H1 (cell line): ENCODE measurements around the gene STAT4. TPM values are rescaled to one million over a fixed set of nuclear protein-coding genes. Genes with fewer than 3 reads are reported as not detected.

ENCODE experiments used
- CTCF ChIA-PET: fragments of 300-600 bp; sonication (Branson Sonifier 250); formaldehyde crosslinking; loops from one replicate; lab custom pipeline; 2021; ENCODE audit not compliant: partially characterized antibody; lab: Charles Lee
- POLR2A ChIA-PET: fragments of 300-600 bp; sonication (Branson Sonifier 250); formaldehyde crosslinking; loops from one replicate; lab custom pipeline; 2021; ENCODE audit warnings: inconsistent platforms; ENCODE audit not compliant: partially characterized antibody; lab: Charles Lee
- DNase-seq, 2 experiments: peaks; one replicate each; pipeline versions ENCODE4 v3.0.0 to v3.0.0-alpha.2; 2010 to 2022; ENCODE audit warnings: low spot score in 2 of 2, low read depth in 1 of 2, mixed read lengths in 1 of 2
- FAIRE-seq: peaks from 2 replicates; lab custom pipeline; 2011; peaks lifted over from hg19 to GRCh38; lab: Jason Lieb, UNC
- H2AFZ ChIP-seq: 2 replicates; pipeline ENCODE4 v1.8.1; 2012; ENCODE audit warnings: low read length, inconsistent platforms
- H2AK5ac ChIP-seq: 2 replicates; pipeline ENCODE4 v1.6.1; 2013; ENCODE audit warnings: low read depth, low read length
- H2BK120ac ChIP-seq: replicated peaks from 2 replicates; pipeline ENCODE3; 2013; ENCODE audit warnings: low read depth, low read length, inconsistent platforms
- H2BK12ac ChIP-seq: 2 replicates; pipeline ENCODE4 v1.6.1; 2013; ENCODE audit warnings: low read depth, low read length
- H2BK15ac ChIP-seq: 2 replicates; pipeline ENCODE4 v1.6.1; 2013; ENCODE audit warnings: low read length
- H2BK20ac ChIP-seq: 2 replicates; pipeline ENCODE4 v1.6.1; 2013; ENCODE audit warnings: low read length
- H2BK5ac ChIP-seq: 2 replicates; pipeline ENCODE4 v1.6.1; 2013; ENCODE audit warnings: low read depth, low read length
- H3K14ac ChIP-seq: 2 replicates; pipeline ENCODE4 v1.6.1; 2013; ENCODE audit warnings: inconsistent platforms; ENCODE audit not compliant: insufficient read length
- H3K18ac ChIP-seq: 2 replicates; pipeline ENCODE4 v1.6.1; 2013; ENCODE audit warnings: low read length; ENCODE audit errors: extremely low read depth
- H3K23ac ChIP-seq: 2 replicates; pipeline ENCODE4 v1.6.1; 2013; ENCODE audit warnings: inconsistent platforms; ENCODE audit not compliant: insufficient read length
- H3K23me2 ChIP-seq: 2 replicates; pipeline ENCODE4 v1.6.1; 2013; ENCODE audit warnings: low read depth, low read length
- H3K27ac ChIP-seq: 2 replicates; pipeline ENCODE4 v1.6.1; 2011; ENCODE audit warnings: low read depth, low read length, inconsistent platforms
- H3K27me3 ChIP-seq, 4 experiments: replicated peaks in 1 of 4; 1 replicate in 1 of 4; 2 replicates in 3 of 4; pipeline versions ENCODE4 v1.6.1 to v1.8.1; 2011 to 2013; ENCODE audit warnings: low read length in 3 of 4, mild to moderate bottlenecking in 3 of 4, inconsistent platforms in 2 of 4, mixed read lengths in 2 of 4, moderate library complexity in 1 of 4; ENCODE audit not compliant: control insufficient read depth in 3 of 4, insufficient read depth in 3 of 4; ENCODE audit errors: extremely low read depth in 1 of 4
- H3K36me3 ChIP-seq, 4 experiments: 2 replicates each; pipeline versions ENCODE4 v1.6.1 to v1.8.1; 2011 to 2013; ENCODE audit warnings: mild to moderate bottlenecking in 4 of 4, low read length in 3 of 4, moderate library complexity in 2 of 4, control low read depth in 1 of 4, inconsistent platforms in 1 of 4; ENCODE audit not compliant: insufficient read depth in 4 of 4, control insufficient read depth in 2 of 4
- H3K4ac ChIP-seq: replicated peaks from 2 replicates; pipeline ENCODE3; 2013; ENCODE audit warnings: low read length, low read depth, mixed read lengths, inconsistent platforms; ENCODE audit not compliant: insufficient read length
- H3K4me1 ChIP-seq, 4 experiments: replicated peaks in 1 of 4; 1 replicate in 1 of 4; 2 replicates in 3 of 4; pipeline versions ENCODE4 v1.6.1 to v1.8.1; 2011 to 2013; ENCODE audit warnings: low read length in 3 of 4, inconsistent platforms in 2 of 4, mixed read lengths in 1 of 4; ENCODE audit not compliant: insufficient read depth in 4 of 4, control insufficient read depth in 3 of 4
- H3K4me2 ChIP-seq, 2 experiments: 2 replicates each; pipeline versions ENCODE4 v1.6.1 to v1.8.1; 2011 to 2013; ENCODE audit warnings: low read depth in 2 of 2, low read length in 2 of 2, control low read depth in 1 of 2, inconsistent platforms in 1 of 2, mild to moderate bottlenecking in 1 of 2; ENCODE audit not compliant: insufficient read depth in 1 of 2
- H3K4me3 ChIP-seq, 4 experiments: fragments of 200-600, 300-600 bp in 1 of 4; sonication (generic), shearing (Covaris generic), sonication (Bioruptor Twin) in 1 of 4; 2 replicates each; pipeline versions ENCODE4 v1.5.1 to v1.8.1; 2011 to 2016; ENCODE audit warnings: low read length in 4 of 4, low read depth in 3 of 4, control low read depth in 2 of 4, inconsistent platforms in 2 of 4, mild to moderate bottlenecking in 2 of 4, mixed read lengths in 1 of 4, moderate library complexity in 1 of 4; ENCODE audit not compliant: insufficient read depth in 2 of 4; ENCODE audit errors: extremely low read depth in 1 of 4
- H3K56ac ChIP-seq: replicated peaks from 2 replicates; pipeline ENCODE3; 2013; ENCODE audit warnings: low read depth, mild to moderate bottlenecking, mixed read lengths, low read length, inconsistent platforms; ENCODE audit not compliant: insufficient read length
- H3K79me1 ChIP-seq: 2 replicates; pipeline ENCODE4 v1.6.1; 2013; ENCODE audit warnings: low read depth, low read length, control low read depth
- H3K79me2 ChIP-seq, 2 experiments: 2 replicates each; pipeline versions ENCODE4 v1.6.1 to v1.8.1; 2012 to 2013; ENCODE audit warnings: low read length in 2 of 2, mild to moderate bottlenecking in 2 of 2, inconsistent platforms in 1 of 2; ENCODE audit not compliant: insufficient read depth in 2 of 2, control insufficient read depth in 1 of 2
- H3K9ac ChIP-seq, 4 experiments: replicated peaks in 1 of 4; 1 replicate in 1 of 4; 2 replicates in 3 of 4; pipeline versions ENCODE4 v1.6.1 to v1.8.1; 2011 to 2013; ENCODE audit warnings: low read depth in 3 of 4, low read length in 3 of 4, control low read depth in 2 of 4, mild to moderate bottlenecking in 2 of 4, moderate library complexity in 2 of 4, inconsistent platforms in 1 of 4; ENCODE audit errors: extremely low read depth in 1 of 4
- H3K9me3 ChIP-seq, 2 experiments: 2 replicates each; pipeline versions ENCODE4 v1.6.1 to v1.8.1; 2012 to 2013; ENCODE audit warnings: mild to moderate bottlenecking in 2 of 2, moderate library complexity in 2 of 2, control low read depth in 1 of 2, inconsistent platforms in 1 of 2, low read depth in 1 of 2, low read length in 1 of 2, mixed read lengths in 1 of 2; ENCODE audit not compliant: insufficient read depth in 2 of 2
- H4K20me1 ChIP-seq, 2 experiments: replicated peaks in 1 of 2; 2 replicates each; pipeline versions ENCODE3 to v1.8.1; 2011 to 2013; ENCODE audit warnings: inconsistent platforms in 2 of 2, low read length in 2 of 2, mild to moderate bottlenecking in 1 of 2; ENCODE audit not compliant: insufficient read depth in 2 of 2, control insufficient read depth in 1 of 2
- H4K5ac ChIP-seq: 2 replicates; pipeline ENCODE4 v1.6.1; 2013; ENCODE audit warnings: low read length, low read depth, mixed read lengths, inconsistent platforms; ENCODE audit not compliant: insufficient read length
- H4K8ac ChIP-seq: 2 replicates; pipeline ENCODE4 v1.8.0; 2013; ENCODE audit warnings: mild to moderate bottlenecking, moderate library complexity, low read length, inconsistent platforms; ENCODE audit not compliant: insufficient read depth; ENCODE audit errors: extremely low read depth
- H4K91ac ChIP-seq: replicated peaks from 2 replicates; pipeline ENCODE3; 2013; ENCODE audit warnings: low read length, mixed read lengths, inconsistent platforms; ENCODE audit not compliant: insufficient read length
- BRCA1 ChIP-seq: IDR thresholded peaks from 2 replicates; pipeline ENCODE4 v1.6.1; 2012; ENCODE audit warnings: low read depth, low read length, improper control_type of control experiment
- KDM1A ChIP-seq: fragments of 200-600, 300-600 bp; sonication (generic); IDR thresholded peaks from 2 replicates; pipeline ENCODE4 v1.7.1; 2016; ENCODE audit warnings: mild to moderate bottlenecking, low read length, borderline replicate concordance
- KDM5A ChIP-seq: fragments of 200-600 bp; IDR thresholded peaks from 2 replicates; pipeline ENCODE4 v1.7.1; 2012; ENCODE audit warnings: mild to moderate bottlenecking, low read length, inconsistent platforms, mixed read lengths
- RNF2 ChIP-seq: fragments of 200-900, 300-1000 bp; sonication (generic); IDR thresholded peaks from 2 replicates; pipeline ENCODE4 v1.7.1; 2016; ENCODE audit warnings: borderline replicate concordance, low read depth, mild to moderate bottlenecking, antibody characterized with exemption, low read length; ENCODE audit not compliant: poor library complexity, severe bottlenecking; ENCODE audit errors: missing control alignments
- RXRA ChIP-seq: IDR thresholded peaks from 2 replicates; pipeline ENCODE4 v1.6.1; 2011; ENCODE audit warnings: low read depth, mild to moderate bottlenecking, low read length, moderate library complexity; ENCODE audit not compliant: insufficient read depth
- WGBS, 2 experiments: shearing (Covaris generic) in 1 of 2; methylation state at CpG; one replicate each; pipeline versions ENCODE4 v1.1.6 to v1.1.7; 2013 to 2015; ENCODE audit warnings: low lambda C conversion rate in 2 of 2, mixed read lengths in 2 of 2, inconsistent platforms in 1 of 2, low coverage in 1 of 2, missing lambda C conversion rate in 1 of 2; ENCODE audit not compliant: insufficient replicate concordance in 2 of 2, insufficient coverage in 1 of 2, insufficient read length in 1 of 2; ENCODE audit errors: extremely low coverage in 1 of 2, missing lambda C conversion rate in 1 of 2; 5-methylcytosine and 5-hydroxymethylcytosine counted together
- polyA plus RNA-seq, 7 experiments: library from polyadenylated mRNA; depleted of rRNA in 3 of 7; stranded (reverse) in 5 of 7; unstranded in 2 of 7; fragments of >200 nt in 5 of 7; fragments of 200-250 nt in 2 of 7; gene quantifications; 1 replicate in 5 of 7; 2 replicates in 1 of 7; 4 replicates in 1 of 7; pipeline versions ENCODE4 v1.2.1 to v1.2.3, GENCODE V29; 2011 to 2013; ENCODE audit warnings: missing spikeins in 2 of 7, mixed read lengths in 2 of 7
- total RNA-seq: library from RNA; stranded (reverse); fragmentation: NEBNext Ultra II Directional; extraction: Animal tissue kit (Norgen Biotek cat#: 25700); gene quantifications from 2 replicates; pipeline ENCODE4 v1.2.1, GENCODE V29; 2021

STAT4 gene
- total and polyA plus RNA-seq, 2 of the 8 experiments (the other 6 are each of a cell fraction or from before 2014, with no cell fraction given) = 0.36 to 0.63 TPM

GRCh38 chr2:191023235-191023679 lies 127.5 kb downstream of the STAT4 start:
- POLR2A ChIA-PET = interaction anchor here (2.9 kb wide), 1 partner anchor 9 kb away, joined by 10 read pairs; the partner anchor contains the start of gene STAT1
- FAIRE-seq = no peak
- WGBS, 2 experiments = 90% methylated on average over 7 of the region's 7 CpGs; no CpG with 5 or more reads in 1 of the 2 experiments

More at GRCh38 chr2:191023235-191023679, 127.5 kb downstream of the STAT4 start:
- peaks cover 4% of the 10 kb centered on the region for H3K23me2 ChIP-seq
- H2AK5ac ChIP-seq = no peak overlapping the region; the same call in 1 of the 2 replicates
- H3K14ac ChIP-seq = no peak overlapping the region
- H2BK120ac ChIP-seq = no peak overlapping the region
- no peak overlapping the region for H3K4me2 ChIP-seq
- H3K23ac ChIP-seq = no peak overlapping the region
- H3K79me2 ChIP-seq = no peaks in the 10 kb centered on the region
- H3K9ac ChIP-seq = no peak overlapping the region
- H4K5ac ChIP-seq = no peak overlapping the region
- no peak for TF ChIP-seq RNF2
- TF ChIP-seq RXRA = no peak
- no peak for TF ChIP-seq KDM5A
- TF ChIP-seq BRCA1 = no peak
- no peak for TF ChIP-seq KDM1A
- H2BK20ac ChIP-seq = no peak overlapping the region
- H3K4me1 ChIP-seq = peaks cover 0 to 8% (median 3%) of the 10 kb centered on the region in 4 experiments; a peak in 2 of 7 replicates
- H4K91ac ChIP-seq = no peak overlapping the region
- H2BK15ac ChIP-seq = no peak overlapping the region
- no peak overlapping the region for H3K18ac ChIP-seq
- no peaks in the 10 kb centered on the region for H3K36me3 ChIP-seq
- H3K4me3 ChIP-seq = no peak overlapping the region
- no peaks in the 10 kb centered on the region for H4K20me1 ChIP-seq
- CTCF ChIA-PET = interaction anchor here (1.2 to 2.1 kb wide), 2 partner anchors 29 to 173 kb away, joined by 5 to 7 read pairs; no protein-coding TSS in a partner anchor
- no peak overlapping the region for H3K56ac ChIP-seq
- H3K9me3 ChIP-seq = no peaks in the 10 kb centered on the region
- H3K27ac ChIP-seq = no peak overlapping the region
- no peak overlapping the region for H4K8ac ChIP-seq
- H3K79me1 ChIP-seq = no peaks in the 10 kb centered on the region
- H2BK5ac ChIP-seq = no peak overlapping the region
- no peak overlapping the region for H2BK12ac ChIP-seq
- H2AFZ ChIP-seq = no peak overlapping the region
- H3K27me3 ChIP-seq = no peaks in the 10 kb centered on the region; a peak in 1 of 7 replicates
- no peak for DNase-seq
- no peak overlapping the region for H3K4ac ChIP-seq
